GM12878 (cell line): ENCODE measurements around the gene GADD45A. TPM values are rescaled to one million over a fixed set of nuclear protein-coding genes. Genes with fewer than 3 reads are reported as not detected.

Experiments
- ATAC-seq: fragments of 200-7000 bp; cut with Tn5 transposase; 3 replicates; pipeline ENCODE4 v1.9.1; 2020; ENCODE audit warnings: mild to moderate bottlenecking, moderate library complexity
- BruUV-seq: library from RNA; stranded (reverse); fragments of 400-500 nt; replicated peaks from 2 replicates; lab custom pipeline; 2021; lab: Mats Ljungman, UMichigan
- CTCF ChIA-PET: fragments of 300-600 bp; sonication (Branson Sonifier 250); formaldehyde crosslinking; extraction: SDS; loops from one replicate; lab custom pipeline; 2021; ENCODE audit warnings: inconsistent platforms; lab: Yijun Ruan, JAX
- POLR2A ChIA-PET: fragments of 350-600 bp; formaldehyde crosslinking; extraction: SDS; loops from one replicate; lab custom pipeline; 2021; ENCODE audit warnings: inconsistent platforms; lab: Charles Lee
- RAD21 ChIA-PET: fragments of 300-600 bp; sonication (Branson Sonifier 250); formaldehyde crosslinking; loops from one replicate; lab custom pipeline; 2023; ENCODE audit warnings: antibody characterized with exemption; ENCODE audit not compliant: unreplicated experiment; lab: Charles Lee
- SMC1A ChIA-PET: fragments of 300-600 bp; sonication (Branson Sonifier 250); formaldehyde crosslinking; loops from one replicate; lab custom pipeline; 2023; ENCODE audit not compliant: unreplicated experiment, uncharacterized antibody; lab: Charles Lee
- DNase-seq: peaks from one replicate; pipeline ENCODE4 v3.0.0-alpha.2; 2011; ENCODE audit warnings: low read depth, low spot score
- FAIRE-seq: peaks from 3 replicates; lab custom pipeline; 2011; peaks lifted over from hg19 to GRCh38; lab: Jason Lieb, UNC
- H2AFZ ChIP-seq: 2 replicates; pipeline ENCODE4 v1.6.0; 2011; ENCODE audit warnings: low read depth, low read length, control low read depth; ENCODE audit not compliant: control insufficient read depth
- H3K27ac ChIP-seq: 2 replicates; pipeline ENCODE4 v1.5.1; 2011; ENCODE audit warnings: control low read depth; ENCODE audit not compliant: control insufficient read depth, insufficient read depth
- H3K27me3 ChIP-seq, 2 experiments: replicated peaks in 1 of 2; 2 replicates each; pipeline versions ENCODE4 v1.6.0 to v1.6.1; 2011; ENCODE audit warnings: low read length in 1 of 2; ENCODE audit not compliant: control insufficient read depth in 2 of 2, insufficient read depth in 2 of 2
- H3K36me3 ChIP-seq, 2 experiments: 2 replicates each; pipeline ENCODE4 v1.5.1; 2011; ENCODE audit warnings: low read length in 1 of 2; ENCODE audit not compliant: control insufficient read depth in 2 of 2, insufficient read depth in 2 of 2
- H3K4me1 ChIP-seq: 2 replicates; pipeline ENCODE4 v1.6.1; 2011; ENCODE audit warnings: mild to moderate bottlenecking, low read length, moderate library complexity, mixed read lengths; ENCODE audit not compliant: control insufficient read depth, insufficient read depth
- H3K4me2 ChIP-seq: 2 replicates; pipeline ENCODE4 v1.6.0; 2011; ENCODE audit warnings: control low read depth; ENCODE audit not compliant: control insufficient read depth, insufficient read depth
- H3K4me3 ChIP-seq: fragments of 200-600 bp; sonication (generic); 2 replicates; pipeline ENCODE4 v1.5.1; 2016
- H3K79me2 ChIP-seq: 2 replicates; pipeline ENCODE4 v1.6.0; 2011; ENCODE audit warnings: low read length; ENCODE audit not compliant: control insufficient read depth, insufficient read depth
- H3K9ac ChIP-seq: 2 replicates; pipeline ENCODE4 v1.8.0; 2011; ENCODE audit warnings: low read length, control low read depth, mixed read lengths; ENCODE audit not compliant: control insufficient read depth, insufficient read depth
- H3K9me3 ChIP-seq: replicated peaks from 3 replicates; pipeline ENCODE4 v1.5.1; 2011; ENCODE audit warnings: mild to moderate bottlenecking, low read length; ENCODE audit not compliant: control insufficient read depth, insufficient read depth
- H4K20me1 ChIP-seq: 2 replicates; pipeline ENCODE4 v1.6.0; 2011; ENCODE audit not compliant: control insufficient read depth, insufficient read depth
- HDAC2 ChIP-seq: fragments of 200-600 bp; sonication (generic); IDR thresholded peaks from 2 replicates; pipeline ENCODE4 v1.6.1; 2017
- HDGF ChIP-seq: fragments of 450-650 bp; IDR thresholded peaks from 2 replicates; pipeline ENCODE4 v1.6.1; 2016; ENCODE audit warnings: antibody characterized with exemption
- MEF2A ChIP-seq: IDR thresholded peaks from 2 replicates; pipeline ENCODE4 v1.6.1; 2011; ENCODE audit warnings: low read depth, mild to moderate bottlenecking, low read length, moderate library complexity; ENCODE audit not compliant: insufficient read depth
- POLR2AphosphoS5 ChIP-seq: IDR thresholded peaks from 2 replicates; pipeline ENCODE4 v1.6.1; 2011; ENCODE audit warnings: mild to moderate bottlenecking, low read length, inconsistent platforms
- RELB ChIP-seq: fragments of 450-650 bp; IDR thresholded peaks from 2 replicates; pipeline ENCODE4 v1.6.1; 2017; ENCODE audit warnings: low read depth, mild to moderate bottlenecking, moderate library complexity
- TBL1XR1 ChIP-seq: IDR thresholded peaks from 2 replicates; pipeline ENCODE4 v1.6.1; 2012; ENCODE audit warnings: low read depth, low read length, improper control_type of control experiment
- TCF7 ChIP-seq: IDR thresholded peaks from 2 replicates; pipeline ENCODE4 v1.6.1; 2014; ENCODE audit warnings: antibody characterized with exemption, borderline replicate concordance
- YY1 ChIP-seq: IDR thresholded peaks from 2 replicates; pipeline ENCODE4 v1.6.1; 2011; ENCODE audit warnings: low read depth, mild to moderate bottlenecking, low read length
- ZBTB33 ChIP-seq: fragments of 450-650 bp; IDR thresholded peaks from 2 replicates; pipeline ENCODE4 v1.6.1; 2017; ENCODE audit warnings: mild to moderate bottlenecking
- WGBS: methylation state at CpG from one replicate; pipeline ENCODE4 v1.1.6; 2016; ENCODE audit warnings: low lambda C conversion rate; ENCODE audit not compliant: insufficient replicate concordance, insufficient coverage; ENCODE audit errors: missing lambda C conversion rate; 5-methylcytosine and 5-hydroxymethylcytosine counted together
- in situ Hi-C: fragments of 300-500 bp; cut with MboI; formaldehyde crosslinking; loops from 9 replicates; pipeline ENCODE4 v1.14.3; 2018; ENCODE audit warnings: mixed read lengths
- intact Hi-C: fragments of 100-400 bp; cut with micrococcal nuclease; formaldehyde crosslinking; loops from one replicate; pipeline ENCODE4 v1.14.2; 2022; ENCODE audit not compliant: unreplicated experiment
- polyA plus RNA-seq, 11 experiments: library from polyadenylated mRNA; depleted of rRNA in 4 of 11; unstranded in 6 of 11; stranded (reverse) in 5 of 11; fragments of >200 nt; fragmentation: Nextera tagmentation in 4 of 11; fragmentation: Illumina TruSeq in 1 of 11; extraction: Ambion mirVana in 4 of 11; extraction: Trizol in 1 of 11; gene quantifications; 1 replicate in 1 of 11; 2 replicates in 10 of 11; pipeline versions ENCODE4 v1.2.1 to v1.2.3, GENCODE V29; 2011 to 2016; ENCODE audit warnings: inconsistent platforms in 2 of 11, missing spikeins in 2 of 11, low read depth in 1 of 11
- total RNA-seq, 4 experiments: library from RNA; depleted of rRNA in 3 of 4; stranded (reverse); fragments of >200 nt in 3 of 4; fragmentation: Illumina TruSeq in 1 of 4; extraction: Trizol in 1 of 4; gene quantifications; 2 replicates each; pipeline versions ENCODE4 v1.2.1 to v1.2.3, GENCODE V29; 2013 to 2021
- TF ChIP-seq, protein P1 (sequence below): IDR thresholded peaks from 2 replicates; pipeline ENCODE4 v1.6.1; 2012; ENCODE audit warnings: low read length, inconsistent platforms

GADD45A gene
- total and polyA plus RNA-seq, 10 of the 15 experiments (the other 5 are each of a cell fraction or from before 2014, with no cell fraction given) = 4.7 to 48.9 (median 18.5) TPM

DNA sequence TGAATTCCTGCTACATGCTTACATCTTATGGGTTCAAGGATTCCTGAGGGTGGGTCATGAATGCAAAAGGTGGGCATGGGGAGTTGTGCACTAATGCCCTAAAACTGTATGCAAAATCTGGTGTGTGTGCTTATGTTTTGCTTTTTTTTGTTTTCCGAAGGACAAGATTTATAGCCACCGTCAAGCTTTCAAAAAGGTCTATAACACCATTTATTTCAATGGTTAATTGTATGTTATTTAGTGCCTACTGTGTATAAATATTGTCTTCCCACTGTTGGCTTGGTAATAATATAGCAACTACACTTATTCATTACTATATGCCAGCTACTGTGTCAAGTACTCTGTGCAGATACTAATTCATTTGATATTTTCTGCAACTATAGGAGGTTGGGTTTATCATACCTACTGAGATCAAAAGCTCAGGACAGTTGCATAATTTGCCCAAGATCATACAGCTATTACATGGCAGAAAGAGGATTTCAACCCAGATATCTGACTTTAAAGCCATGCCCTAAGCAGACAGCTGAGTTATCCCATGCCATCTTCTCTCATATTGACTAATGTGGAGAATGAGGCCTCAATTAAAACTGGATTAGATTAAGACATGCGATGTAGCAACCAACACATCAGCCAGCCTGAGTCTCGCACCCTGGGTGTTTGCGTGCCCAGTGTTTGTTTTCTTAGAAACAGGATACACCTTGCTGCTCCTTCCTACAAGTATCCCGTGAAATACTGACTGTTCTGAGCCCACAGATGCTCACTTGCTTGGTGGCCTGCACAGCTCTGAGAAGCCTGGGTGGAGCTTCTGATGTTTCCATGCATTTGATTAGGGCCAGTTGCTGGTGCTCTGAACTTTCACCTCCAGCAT is 34.6 kb downstream of the GADD45A start:
- no peaks in the 10 kb centered on the region for H4K20me1 ChIP-seq
- no peaks in the 10 kb centered on the region for H3K36me3 ChIP-seq
- in situ Hi-C loops = no loop called here
- BruUV-seq = no TSS peak
- intact Hi-C loops = no loop called here
- WGBS = 78% methylated on average over 6 of the region's 6 CpGs
- no peak overlapping the region for H3K9ac ChIP-seq
- no peak overlapping the region for H2AFZ ChIP-seq
- no peak overlapping the region for H3K4me3 ChIP-seq
- no peaks in the 10 kb centered on the region for H3K9me3 ChIP-seq
- RAD21 ChIA-PET = interaction anchor here (0.8 to 1.6 kb wide), 3 partner anchors 35 to 46 kb away, joined by 3 read pairs; partner anchors contain the start of gene GADD45A
- H3K4me1 ChIP-seq = peaks cover 3% of the 10 kb centered on the region; the same call in 1 of the 2 replicates
- TF ChIP-seq RELB = no peak
- no peak overlapping the region for H3K27ac ChIP-seq
- CTCF ChIA-PET = interaction anchor here (1.0 to 4.8 kb wide), 5 partner anchors 12 to 159 kb away, joined by 3 to 24 read pairs (median 5); no protein-coding TSS in a partner anchor
- no peaks in the 10 kb centered on the region for H3K79me2 ChIP-seq
- ATAC-seq (no peak), FAIRE-seq (no peak), DNase-seq (no peak)
- no peaks in the 10 kb centered on the region for H3K27me3 ChIP-seq
- H3K4me2 ChIP-seq = no peak overlapping the region
- SMC1A ChIA-PET = interaction anchor here (0.7 to 6.4 kb wide), 14 partner anchors 9 to 99 kb away, joined by 3 to 33 read pairs (median 4); no protein-coding TSS in a partner anchor
- POLR2A ChIA-PET = interaction anchor here (0.8 to 1.3 kb wide), 3 partner anchors 15 to 35 kb away, joined by 3 read pairs; partner anchors contain the start of gene GADD45A

- ChIA-PET POLR2A (interaction anchor here (0.7 to 1.7 kb wide), 4 partner anchors 10 to 16 kb away, joined by 3 to 6 read pairs (median 4); no protein-coding TSS in a partner anchor), CTCF (interaction anchor here (0.6 to 4.8 kb wide), 8 partner anchors 20 to 160 kb away, joined by 3 to 24 read pairs (median 4); no protein-coding TSS in a partner anchor), RAD21 (interaction anchor here (1.6 to 1.7 kb wide), 2 partner anchors 34 to 38 kb away, joined by 4 to 10 read pairs; no protein-coding TSS in a partner anchor), SMC1A (interaction anchor here (0.6 to 6.4 kb wide), 9 partner anchors 9 to 40 kb away, joined by 3 to 33 read pairs (median 6); no protein-coding TSS in a partner anchor)
- Histone ChIP-seq H2AFZ (no peak overlapping the region), H3K79me2 (no peaks in the 10 kb centered on the region), H3K27me3 (no peaks in the 10 kb centered on the region), H3K27ac (no peak overlapping the region), H3K4me2 (no peak overlapping the region), H3K4me1 (peaks cover 3% of the 10 kb centered on the region; the same call in 1 of the 2 replicates), H3K4me3 (no peak overlapping the region), H3K9ac (no peak overlapping the region), H3K36me3 (no peaks in the 10 kb centered on the region), H3K9me3 (no peaks in the 10 kb centered on the region), H4K20me1 (no peaks in the 10 kb centered on the region)
- no TSS peak for BruUV-seq
- 98% methylated on average over 4 of the region's 4 CpGs for WGBS
- intact Hi-C loops (no loop called here), in situ Hi-C loops (no loop called here)
- no peak for FAIRE-seq
- no peak for DNase-seq
- no peak for ATAC-seq
- TF ChIP-seq, protein P1, sequence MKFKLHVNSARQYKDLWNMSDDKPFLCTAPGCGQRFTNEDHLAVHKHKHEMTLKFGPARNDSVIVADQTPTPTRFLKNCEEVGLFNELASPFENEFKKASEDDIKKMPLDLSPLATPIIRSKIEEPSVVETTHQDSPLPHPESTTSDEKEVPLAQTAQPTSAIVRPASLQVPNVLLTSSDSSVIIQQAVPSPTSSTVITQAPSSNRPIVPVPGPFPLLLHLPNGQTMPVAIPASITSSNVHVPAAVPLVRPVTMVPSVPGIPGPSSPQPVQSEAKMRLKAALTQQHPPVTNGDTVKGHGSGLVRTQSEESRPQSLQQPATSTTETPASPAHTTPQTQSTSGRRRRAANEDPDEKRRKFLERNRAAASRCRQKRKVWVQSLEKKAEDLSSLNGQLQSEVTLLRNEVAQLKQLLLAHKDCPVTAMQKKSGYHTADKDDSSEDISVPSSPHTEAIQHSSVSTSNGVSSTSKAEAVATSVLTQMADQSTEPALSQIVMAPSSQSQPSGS = no peak
- no peak for TF ChIP-seq YY1
- TF ChIP-seq TCF7 = no peak
- no peak for TF ChIP-seq MEF2A
- no peak for TF ChIP-seq HDAC2
- TF ChIP-seq ZBTB33 = no peak
- no peak for TF ChIP-seq TBL1XR1
- no peak for TF ChIP-seq HDGF
- TF ChIP-seq POLR2AphosphoS5 = no peak
Measured at GRCh38 chr1:67721112-67721511, 36.1 kb downstream of the GADD45A start.
